ENCODE results near the gene ZNF253.
"Not testable (repeated sequence)": the region's sequence is repeated elsewhere in the genome, so short reads cannot be mapped to it uniquely, and the experiment has no call there.

The ZNF253 gene

GRCh38 chr19:19873381-19873780, 7.7 kb downstream of the ZNF253 start:
- Histone ChIP-seq H3K4me2 (ENCODE audit: low read length) (no peak overlapping the region), H3K9ac (ENCODE audit: low read length) (no peak overlapping the region), H3K27me3 (ENCODE audit: low read depth, low read length) (no peaks in the 10 kb centered on the region), H3K4me3 (ENCODE audit: low read length) (no peak overlapping the region), H3K79me2 (ENCODE audit: low read length) (peaks cover 82% of the 10 kb centered on the region), H3K4me1 (ENCODE audit: low read length) (peaks cover 2% of the 10 kb centered on the region; the same call in 1 of the 2 replicates), H2AFZ (ENCODE audit: low read depth, low read length) (no peak overlapping the region), H3K27ac (ENCODE audit: low read length) (no peak overlapping the region), H4K20me1 (ENCODE audit: insufficient read depth, low read length) (no peaks in the 10 kb centered on the region), H3K9me3 (ENCODE audit: insufficient read depth, low read length) (peaks cover 48% of the 10 kb centered on the region), H3K36me3 (replicated peaks; ENCODE audit: low read depth, low read length) (peaks cover 79% of the 10 kb centered on the region)
- no peak for TF ChIP-seq EZH2phosphoT487 (IDR thresholded peaks at IDR 0.05; ENCODE audit: low read depth)
- TF ChIP-seq CTCF (IDR thresholded peaks at IDR 0.05; ENCODE audit: low read depth, low read length): no peak

DNA sequence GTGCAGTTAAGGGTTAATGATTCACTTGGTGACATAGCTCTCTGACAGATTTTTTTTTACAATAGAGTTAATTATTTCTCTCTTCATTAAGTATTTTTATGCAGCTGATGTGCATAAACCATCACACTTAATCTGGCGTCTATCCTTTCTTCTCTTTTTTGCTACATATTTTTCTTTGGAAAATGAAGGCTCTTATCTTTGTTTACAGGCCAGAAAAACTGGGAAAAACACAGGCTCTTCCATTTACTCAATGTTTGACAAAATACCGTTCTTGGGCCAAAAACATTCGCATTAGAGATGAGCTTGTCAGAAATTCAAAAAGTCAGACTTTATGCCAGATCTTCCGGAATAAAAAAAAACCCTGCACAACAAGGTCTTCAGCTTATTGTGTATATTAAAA, 12.0 kb downstream of the ZNF253 start:
- Histone ChIP-seq H3K4me1 (ENCODE audit: low read length) (peaks cover 2% of the 10 kb centered on the region; the same call in 1 of the 2 replicates), H3K79me2 (ENCODE audit: low read length) (peaks cover 41% of the 10 kb centered on the region), H2AFZ (ENCODE audit: low read depth, low read length) (no peak overlapping the region), H3K4me2 (ENCODE audit: low read length) (no peak overlapping the region), H3K4me3 (ENCODE audit: low read length) (no peak overlapping the region), H3K9me3 (ENCODE audit: insufficient read depth, low read length) (peaks cover 24% of the 10 kb centered on the region), H3K27ac (ENCODE audit: low read length) (no peak overlapping the region), H3K27me3 (ENCODE audit: low read depth, low read length) (no peaks in the 10 kb centered on the region), H4K20me1 (ENCODE audit: insufficient read depth, low read length) (no peaks in the 10 kb centered on the region), H3K9ac (ENCODE audit: low read length) (no peak overlapping the region), H3K36me3 (replicated peaks; ENCODE audit: low read depth, low read length) (peaks cover 80% of the 10 kb centered on the region)
- TF ChIP-seq EZH2phosphoT487 (IDR thresholded peaks at IDR 0.05; ENCODE audit: low read depth) (no peak), CTCF (IDR thresholded peaks at IDR 0.05; ENCODE audit: low read depth, low read length) (no peak)

GRCh38 chr19:19884583-19884982, 18.9 kb downstream of the ZNF253 start:
- H3K4me3 ChIP-seq (ENCODE audit: low read length): no peak overlapping the region
- no peak overlapping the region for H2AFZ ChIP-seq (ENCODE audit: low read depth, low read length)
- no peaks in the 10 kb centered on the region; the same call in 1 of the 2 replicates for H3K79me2 ChIP-seq (ENCODE audit: low read length)
- H3K4me2 ChIP-seq (ENCODE audit: low read length): no peak overlapping the region
- no peak for TF ChIP-seq EZH2phosphoT487 (IDR thresholded peaks at IDR 0.05; ENCODE audit: low read depth)
- no peak for TF ChIP-seq CTCF (IDR thresholded peaks at IDR 0.05; ENCODE audit: low read depth, low read length)
- no peaks in the 10 kb centered on the region for H4K20me1 ChIP-seq (ENCODE audit: insufficient read depth, low read length)
- no peak overlapping the region for H3K27ac ChIP-seq (ENCODE audit: low read length)
- H3K4me1 ChIP-seq (ENCODE audit: low read length): peaks cover 4% of the 10 kb centered on the region; the same call in 1 of the 2 replicates
- peaks cover 83% of the 10 kb centered on the region for H3K36me3 ChIP-seq (replicated peaks; ENCODE audit: low read depth, low read length)
- no peak overlapping the region for H3K9ac ChIP-seq (ENCODE audit: low read length)
- peaks cover 26% of the 10 kb centered on the region for H3K9me3 ChIP-seq (ENCODE audit: insufficient read depth, low read length)
- H3K27me3 ChIP-seq (ENCODE audit: low read depth, low read length): no peaks in the 10 kb centered on the region

GRCh38 chr19:19892055-19892941, 26.6 kb downstream of the ZNF253 start:
- not testable (repeated sequence) for H2AFZ ChIP-seq (ENCODE audit: low read depth, low read length); H3K79me2 ChIP-seq (ENCODE audit: low read length); H3K9ac ChIP-seq (ENCODE audit: low read length); H3K4me3 ChIP-seq (ENCODE audit: low read length); H3K27me3 ChIP-seq (ENCODE audit: low read depth, low read length); H3K4me1 ChIP-seq (ENCODE audit: low read length); H3K4me2 ChIP-seq (ENCODE audit: low read length); H4K20me1 ChIP-seq (ENCODE audit: insufficient read depth, low read length); H3K27ac ChIP-seq (ENCODE audit: low read length)
- Histone ChIP-seq H3K9me3 (ENCODE audit: insufficient read depth, low read length) (peaks cover 47% of the 10 kb centered on the region), H3K36me3 (replicated peaks; ENCODE audit: low read depth, low read length) (peaks cover 68% of the 10 kb centered on the region)

Measured in OCI-LY3 (cell line).